ENCODE results near the gene LTO1.
A peak's percentile ranks its signal among the peaks of the same experiment; 100 is the strongest.

DNA sequence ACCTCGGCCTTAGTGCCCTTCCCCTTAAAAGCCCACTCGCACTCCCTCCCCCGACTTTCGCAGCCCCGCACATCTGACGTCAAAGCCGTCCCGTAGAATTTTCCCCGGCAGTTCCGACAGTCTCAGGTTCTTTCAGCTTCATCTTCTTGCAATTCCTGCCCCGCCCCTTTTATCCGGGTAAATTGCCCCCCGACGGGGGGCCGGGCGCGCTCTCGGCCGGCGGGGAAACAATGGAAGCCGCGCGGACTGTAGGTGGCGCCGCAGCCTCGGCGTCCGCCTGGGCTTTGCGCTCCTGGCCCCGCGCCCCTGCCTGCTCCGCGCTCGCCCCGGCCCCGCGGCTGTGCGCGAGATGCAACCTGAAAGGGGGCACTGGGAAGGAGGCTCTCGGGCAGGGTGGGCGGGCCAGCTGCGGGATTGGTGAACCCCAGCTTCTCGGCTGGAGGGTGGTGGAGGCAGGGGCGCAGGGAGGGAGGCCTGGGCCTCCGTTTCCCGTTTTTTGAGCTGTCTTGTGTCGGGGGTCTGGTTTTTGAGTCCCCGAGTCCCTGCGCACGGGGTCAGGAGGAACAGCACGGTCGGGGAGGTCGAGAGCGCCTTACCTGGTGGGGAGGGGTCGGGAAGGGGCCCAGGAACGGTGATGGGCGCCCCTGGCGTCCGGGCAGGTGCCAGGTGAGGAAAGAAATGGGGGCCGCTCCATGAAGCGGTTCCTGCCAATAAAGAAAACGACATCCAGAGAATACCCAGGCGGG is 29.5 kb upstream of the LTO1 start:
- TF ChIP-seq, protein P1, sequence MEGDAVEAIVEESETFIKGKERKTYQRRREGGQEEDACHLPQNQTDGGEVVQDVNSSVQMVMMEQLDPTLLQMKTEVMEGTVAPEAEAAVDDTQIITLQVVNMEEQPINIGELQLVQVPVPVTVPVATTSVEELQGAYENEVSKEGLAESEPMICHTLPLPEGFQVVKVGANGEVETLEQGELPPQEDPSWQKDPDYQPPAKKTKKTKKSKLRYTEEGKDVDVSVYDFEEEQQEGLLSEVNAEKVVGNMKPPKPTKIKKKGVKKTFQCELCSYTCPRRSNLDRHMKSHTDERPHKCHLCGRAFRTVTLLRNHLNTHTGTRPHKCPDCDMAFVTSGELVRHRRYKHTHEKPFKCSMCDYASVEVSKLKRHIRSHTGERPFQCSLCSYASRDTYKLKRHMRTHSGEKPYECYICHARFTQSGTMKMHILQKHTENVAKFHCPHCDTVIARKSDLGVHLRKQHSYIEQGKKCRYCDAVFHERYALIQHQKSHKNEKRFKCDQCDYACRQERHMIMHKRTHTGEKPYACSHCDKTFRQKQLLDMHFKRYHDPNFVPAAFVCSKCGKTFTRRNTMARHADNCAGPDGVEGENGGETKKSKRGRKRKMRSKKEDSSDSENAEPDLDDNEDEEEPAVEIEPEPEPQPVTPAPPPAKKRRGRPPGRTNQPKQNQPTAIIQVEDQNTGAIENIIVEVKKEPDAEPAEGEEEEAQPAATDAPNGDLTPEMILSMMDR (IDR thresholded peaks at IDR 0.05): peak in 4 of 6 experiments; percentile 12 to 49 (median 25)
- no peak for TF ChIP-seq POLR2A (IDR thresholded peaks at IDR 0.05)

Data from esophagus squamous epithelium (tissue), 4 donors.